ENCODE data around the gene ALG14.
"Not testable (repeated sequence)": the region's sequence is repeated elsewhere in the genome, so short reads cannot be mapped to it uniquely, and the experiment has no call there.

DNA sequence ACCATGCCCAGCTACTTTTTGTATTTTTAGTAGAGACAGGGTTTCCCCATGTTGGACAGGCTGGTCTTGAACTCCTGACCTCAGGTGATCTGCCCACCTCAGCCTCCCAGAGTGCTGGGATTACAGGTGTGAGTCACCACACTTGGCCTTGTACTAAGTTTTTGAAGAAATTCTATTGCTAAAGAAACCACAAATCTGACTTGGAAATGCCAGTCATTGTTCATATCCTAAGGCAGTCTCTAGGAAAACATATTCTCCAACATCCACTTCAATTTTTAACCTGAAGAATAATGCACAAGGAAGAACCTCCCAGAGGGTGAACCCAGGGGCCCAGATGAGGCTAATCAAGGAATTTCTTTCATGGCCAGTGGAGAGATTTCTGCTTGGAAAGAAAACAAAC, 20.1 kb upstream of the ALG14 start:
- TF ChIP-seq, protein P1, sequence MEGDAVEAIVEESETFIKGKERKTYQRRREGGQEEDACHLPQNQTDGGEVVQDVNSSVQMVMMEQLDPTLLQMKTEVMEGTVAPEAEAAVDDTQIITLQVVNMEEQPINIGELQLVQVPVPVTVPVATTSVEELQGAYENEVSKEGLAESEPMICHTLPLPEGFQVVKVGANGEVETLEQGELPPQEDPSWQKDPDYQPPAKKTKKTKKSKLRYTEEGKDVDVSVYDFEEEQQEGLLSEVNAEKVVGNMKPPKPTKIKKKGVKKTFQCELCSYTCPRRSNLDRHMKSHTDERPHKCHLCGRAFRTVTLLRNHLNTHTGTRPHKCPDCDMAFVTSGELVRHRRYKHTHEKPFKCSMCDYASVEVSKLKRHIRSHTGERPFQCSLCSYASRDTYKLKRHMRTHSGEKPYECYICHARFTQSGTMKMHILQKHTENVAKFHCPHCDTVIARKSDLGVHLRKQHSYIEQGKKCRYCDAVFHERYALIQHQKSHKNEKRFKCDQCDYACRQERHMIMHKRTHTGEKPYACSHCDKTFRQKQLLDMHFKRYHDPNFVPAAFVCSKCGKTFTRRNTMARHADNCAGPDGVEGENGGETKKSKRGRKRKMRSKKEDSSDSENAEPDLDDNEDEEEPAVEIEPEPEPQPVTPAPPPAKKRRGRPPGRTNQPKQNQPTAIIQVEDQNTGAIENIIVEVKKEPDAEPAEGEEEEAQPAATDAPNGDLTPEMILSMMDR (IDR thresholded peaks at IDR 0.05; ENCODE audit: low read length) = not testable (repeated sequence)
- TF ChIP-seq EZH2 (IDR thresholded peaks at IDR 0.05; ENCODE audit: borderline replicate concordance, low read length) = not testable (repeated sequence)

Data from OCI-LY1 (cell line).